PC-3 (cell line): ENCODE data around the gene MACROD2. TPM values are rescaled to one million over a fixed set of nuclear protein-coding genes. Genes with fewer than 3 reads are reported as not detected.

Experiments
- ATAC-seq: fragments of 200-7000 bp; cut with Tn5 transposase; 2 replicates; pipeline ENCODE4 v1.9.1; 2020; ENCODE audit warnings: mild to moderate bottlenecking, moderate library complexity
- BruUV-seq: library from RNA; stranded (reverse); fragments of 400-500 nt; replicated peaks from 2 replicates; lab custom pipeline; 2021; lab: Mats Ljungman, UMichigan
- CTCF ChIA-PET: fragments of 300-600 bp; sonication (Branson Sonifier 250); formaldehyde crosslinking; loops from one replicate; lab custom pipeline; 2022; ENCODE audit warnings: antibody characterized with exemption; lab: Charles Lee
- POLR2A ChIA-PET: fragments of 300-600 bp; sonication (Branson Sonifier 250); formaldehyde crosslinking; loops from one replicate; lab custom pipeline; 2022; ENCODE audit warnings: antibody characterized with exemption; ENCODE audit not compliant: unreplicated experiment; lab: Charles Lee
- DNase-seq: peaks from one replicate; pipeline ENCODE4 v3.0.0-alpha.2; 2015
- H2AFZ ChIP-seq: fragments of 300-600 bp; sonication (generic); 2 replicates; pipeline ENCODE4 v1.6.0; 2016; ENCODE audit warnings: antibody characterized with exemption, low read length
- H3F3A ChIP-seq: fragments of 300-600 bp; sonication (generic); one replicate; pipeline ENCODE4 v1.6.0; 2017; ENCODE audit warnings: antibody characterized with exemption, low read length, control low read depth, mild to moderate bottlenecking; ENCODE audit not compliant: unreplicated experiment
- H3K27ac ChIP-seq: fragments of 300-600 bp; sonication (generic); 2 replicates; pipeline ENCODE4 v1.5.1; 2016; ENCODE audit warnings: mild to moderate bottlenecking, low read length
- H3K27me3 ChIP-seq: fragments of 300-600 bp; sonication (generic); 2 replicates; pipeline ENCODE4 v1.6.1; 2016; ENCODE audit warnings: low read length, mixed read lengths
- H3K36me3 ChIP-seq: fragments of 300-600 bp; sonication (generic); 2 replicates; pipeline ENCODE4 v1.6.1; 2016; ENCODE audit warnings: low read depth, mixed run types, low read length, mixed read lengths
- H3K4me1 ChIP-seq: fragments of 300-600 bp; sonication (generic); 2 replicates; pipeline ENCODE4 v1.5.1; 2016; ENCODE audit warnings: low read length; ENCODE audit not compliant: insufficient read depth
- H3K4me2 ChIP-seq: fragments of 300-600 bp; sonication (generic); 2 replicates; pipeline ENCODE4 v1.6.0; 2016; ENCODE audit warnings: low read length
- H3K4me3 ChIP-seq: fragments of 300-600 bp; sonication (generic); 2 replicates; pipeline ENCODE4 v1.5.1; 2016; ENCODE audit warnings: mild to moderate bottlenecking, low read length, mixed read lengths
- H3K79me2 ChIP-seq: fragments of 300-600 bp; sonication (generic); 2 replicates; pipeline ENCODE4 v1.6.1; 2017; ENCODE audit warnings: low read length, mixed read lengths
- H3K9ac ChIP-seq: fragments of 300-600 bp; sonication (generic); 2 replicates; pipeline ENCODE4 v1.6.0; 2016; ENCODE audit warnings: mild to moderate bottlenecking, low read length
- H3K9me2 ChIP-seq: fragments of 300-600 bp; sonication (generic); replicated peaks from 2 replicates; pipeline ENCODE4 v1.6.1; 2016; ENCODE audit warnings: mixed run types, low read length, mixed read lengths
- H3K9me3 ChIP-seq: fragments of 300-600 bp; sonication (generic); 2 replicates; pipeline ENCODE4 v1.6.1; 2016; ENCODE audit warnings: low read length, mixed read lengths
- H4K20me1 ChIP-seq: fragments of 300-600 bp; sonication (generic); 2 replicates; pipeline ENCODE4 v1.6.1; 2016; ENCODE audit warnings: low read length, mixed read lengths
- EZH2 ChIP-seq: fragments of 300-600 bp; sonication (generic); IDR thresholded peaks from one replicate; pipeline ENCODE4 v1.6.1; 2017; ENCODE audit warnings: antibody characterized with exemption, mild to moderate bottlenecking, low read length; ENCODE audit not compliant: unreplicated experiment
- EZH2phosphoT487 ChIP-seq: fragments of 300-600 bp; sonication (generic); IDR thresholded peaks from 2 replicates; pipeline ENCODE4 v1.6.1; 2018; ENCODE audit warnings: mild to moderate bottlenecking, antibody characterized with exemption, low read length, borderline replicate concordance
- intact Hi-C: fragments of 100-400 bp; cut with micrococcal nuclease; formaldehyde crosslinking; loops from 2 replicates; pipeline ENCODE4 v1.9.0; 2023
- total RNA-seq: library from RNA; depleted of rRNA; stranded (reverse); fragments of >200 nt; gene quantifications from 2 replicates; pipeline ENCODE4 v1.2.3, GENCODE V29; 2014
- TF ChIP-seq, protein P1 (sequence below): fragments of 300-600 bp; sonication (generic); conservative IDR thresholded peaks from 2 replicates; pipeline ENCODE4 v1.5.1; 2017; ENCODE audit warnings: antibody characterized with exemption, low read depth, mild to moderate bottlenecking, low read length

Gene MACROD2
- total RNA-seq, 1 experiment from 2014 or later = 3.1 TPM

DNA sequence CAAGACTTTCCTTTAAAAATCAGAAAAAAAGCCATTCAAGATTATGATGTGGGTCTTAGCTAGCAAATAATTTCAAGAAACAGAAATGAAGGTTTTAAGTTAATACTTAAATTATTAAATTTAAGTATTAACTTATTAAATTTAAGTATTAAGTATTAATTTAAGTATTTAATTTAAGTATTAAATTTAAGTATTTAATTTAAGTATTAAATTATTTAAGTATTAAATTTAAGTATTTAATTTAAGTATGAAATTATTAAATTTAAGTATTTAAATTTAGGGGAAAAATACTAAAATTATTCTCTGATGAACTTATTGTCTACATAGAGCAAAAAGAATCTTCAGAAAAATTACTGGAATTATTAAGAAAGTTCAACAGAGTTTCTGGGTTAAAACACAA lies 1171.4 kb downstream of the MACROD2 start:
- Histone ChIP-seq H3K36me3 (no peaks in the 10 kb centered on the region), H3K79me2 (no peaks in the 10 kb centered on the region), H4K20me1 (no peaks in the 10 kb centered on the region), H3K27ac (no peak overlapping the region), H3K27me3 (no peaks in the 10 kb centered on the region), H3K4me3 (no peak overlapping the region), H3F3A (no peaks in the 10 kb centered on the region), H3K9me3 (peaks cover 8% of the 10 kb centered on the region; the same call in 1 of the 2 replicates), H3K9me2 (no peaks in the 10 kb centered on the region), H3K4me1 (peaks cover 2% of the 10 kb centered on the region; the same call in 1 of the 2 replicates), H3K4me2 (no peak overlapping the region), H2AFZ (no peak overlapping the region), H3K9ac (no peak overlapping the region)
- intact Hi-C loops = no loop called here
- BruUV-seq = no TSS peak
- CTCF ChIA-PET = no interaction called here
- DNase-seq (no peak), ATAC-seq (no peak)
- TF ChIP-seq EZH2 (no peak), EZH2phosphoT487 (no peak)
- TF ChIP-seq, protein P1, sequence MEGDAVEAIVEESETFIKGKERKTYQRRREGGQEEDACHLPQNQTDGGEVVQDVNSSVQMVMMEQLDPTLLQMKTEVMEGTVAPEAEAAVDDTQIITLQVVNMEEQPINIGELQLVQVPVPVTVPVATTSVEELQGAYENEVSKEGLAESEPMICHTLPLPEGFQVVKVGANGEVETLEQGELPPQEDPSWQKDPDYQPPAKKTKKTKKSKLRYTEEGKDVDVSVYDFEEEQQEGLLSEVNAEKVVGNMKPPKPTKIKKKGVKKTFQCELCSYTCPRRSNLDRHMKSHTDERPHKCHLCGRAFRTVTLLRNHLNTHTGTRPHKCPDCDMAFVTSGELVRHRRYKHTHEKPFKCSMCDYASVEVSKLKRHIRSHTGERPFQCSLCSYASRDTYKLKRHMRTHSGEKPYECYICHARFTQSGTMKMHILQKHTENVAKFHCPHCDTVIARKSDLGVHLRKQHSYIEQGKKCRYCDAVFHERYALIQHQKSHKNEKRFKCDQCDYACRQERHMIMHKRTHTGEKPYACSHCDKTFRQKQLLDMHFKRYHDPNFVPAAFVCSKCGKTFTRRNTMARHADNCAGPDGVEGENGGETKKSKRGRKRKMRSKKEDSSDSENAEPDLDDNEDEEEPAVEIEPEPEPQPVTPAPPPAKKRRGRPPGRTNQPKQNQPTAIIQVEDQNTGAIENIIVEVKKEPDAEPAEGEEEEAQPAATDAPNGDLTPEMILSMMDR = no peak
- POLR2A ChIA-PET = no interaction called here

DNA sequence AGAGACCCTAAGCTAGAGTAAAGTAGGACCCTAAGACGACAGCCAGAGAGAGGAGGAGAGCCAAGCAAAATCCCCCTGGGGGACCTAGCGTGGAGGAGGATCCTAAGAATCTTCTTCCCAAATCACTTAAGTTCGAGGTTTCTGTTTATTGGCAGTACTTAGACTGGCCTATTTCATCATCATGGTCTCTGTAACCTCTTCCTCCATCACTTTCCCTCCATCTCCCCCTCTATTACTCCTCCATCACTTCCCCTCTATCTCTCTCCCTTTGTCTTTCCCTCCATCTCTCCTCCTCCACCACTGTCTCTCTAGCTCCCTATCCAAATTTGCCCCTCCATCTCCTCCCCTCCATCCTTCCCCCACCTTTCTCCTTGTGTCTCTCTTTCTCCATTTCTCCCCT lies 1175.7 kb downstream of the MACROD2 start:
- H4K20me1 ChIP-seq = no peaks in the 10 kb centered on the region
- no peak overlapping the region for H3K9ac ChIP-seq
- H3K4me2 ChIP-seq = no peak overlapping the region
- H3K9me3 ChIP-seq = peaks cover 5% of the 10 kb centered on the region; the same call in 1 of the 2 replicates
- no peaks in the 10 kb centered on the region for H3K79me2 ChIP-seq
- BruUV-seq = no TSS peak
- ATAC-seq (no peak), DNase-seq (no peak)
- H3K27ac ChIP-seq = no peak overlapping the region
- ChIA-PET CTCF (no interaction called here), POLR2A (interaction anchor here (0.6 kb wide), 1 partner anchor 319 kb away, joined by 6 read pairs; no protein-coding TSS in a partner anchor)
- H3K36me3 ChIP-seq = no peaks in the 10 kb centered on the region
- no peaks in the 10 kb centered on the region for H3K27me3 ChIP-seq
- no peaks in the 10 kb centered on the region for H3K9me2 ChIP-seq
- intact Hi-C loops = no loop called here
- H3K4me3 ChIP-seq = no peak overlapping the region
- no peaks in the 10 kb centered on the region for H3F3A ChIP-seq
- TF ChIP-seq EZH2phosphoT487 (no peak), EZH2 (no peak)
- TF ChIP-seq, protein P1 = no peak
- H3K4me1 ChIP-seq = no peaks in the 10 kb centered on the region
- H2AFZ ChIP-seq = no peak overlapping the region

DNA sequence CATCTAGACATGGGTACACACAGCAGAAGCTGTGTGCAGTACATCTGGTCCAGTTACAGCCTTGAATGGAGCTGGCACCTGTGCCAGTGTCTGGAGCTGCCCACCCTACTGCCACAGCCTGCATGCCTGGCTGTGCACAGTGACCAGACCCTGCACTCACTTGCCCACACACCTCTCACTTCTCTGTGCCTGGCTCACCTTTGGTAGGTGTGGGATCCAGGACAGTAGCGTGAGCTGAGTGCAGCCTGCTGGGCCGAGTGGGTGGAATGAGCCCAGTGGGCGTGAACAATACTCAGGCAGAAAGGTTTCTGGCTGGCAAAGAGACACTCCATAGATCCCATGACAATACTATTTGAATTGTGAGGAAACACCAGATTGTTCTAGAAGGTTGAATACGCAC lies 1181.6 kb downstream of the MACROD2 start:
- Histone ChIP-seq H3K4me1 (no peaks in the 10 kb centered on the region), H3K79me2 (no peaks in the 10 kb centered on the region), H3K36me3 (no peaks in the 10 kb centered on the region), H3K9me3 (no peaks in the 10 kb centered on the region), H4K20me1 (no peaks in the 10 kb centered on the region), H3F3A (no peaks in the 10 kb centered on the region), H3K9me2 (no peaks in the 10 kb centered on the region), H3K27ac (no peak overlapping the region), H3K27me3 (no peaks in the 10 kb centered on the region), H3K4me3 (no peak overlapping the region), H3K9ac (no peak overlapping the region), H2AFZ (no peak overlapping the region), H3K4me2 (no peak overlapping the region)
- DNase-seq (no peak), ATAC-seq (no peak)
- ChIA-PET POLR2A (no interaction called here), CTCF (no interaction called here)
- no TSS peak for BruUV-seq
- no peak for TF ChIP-seq EZH2phosphoT487
- TF ChIP-seq, protein P1 = no peak
- no peak for TF ChIP-seq EZH2
- intact Hi-C loops = no loop called here
